Measurements from ENCODE around the gene FOXP1. TPM values are rescaled to one million over a fixed set of nuclear protein-coding genes. Genes with fewer than 3 reads are reported as not detected.

FOXP1 gene
- polyA plus RNA-seq, 1 donor from 2014 or later: 5.6 TPM

DNA sequence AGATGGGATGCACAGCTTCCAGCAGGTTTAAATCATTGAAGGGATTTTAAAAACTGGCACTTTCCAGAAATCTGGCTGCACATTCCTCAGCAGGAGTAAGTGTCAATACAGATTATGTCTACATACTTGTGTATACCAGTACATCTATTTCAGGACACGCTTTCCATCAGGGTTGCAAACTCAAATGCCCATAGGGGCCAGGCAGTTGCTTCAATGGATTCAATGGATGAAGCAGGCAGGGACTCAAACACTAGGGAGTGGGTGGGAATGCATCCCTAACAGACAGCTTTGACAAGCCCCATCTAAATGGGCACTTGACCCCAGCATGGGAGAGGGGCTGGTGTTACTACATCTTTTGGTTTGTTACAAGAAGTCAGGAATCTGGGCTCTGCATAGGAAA is 136.8 kb downstream of the FOXP1 start:
- H3K4me3 ChIP-seq (ENCODE audit: low read length): no peak overlapping the region

GRCh38 chr3:71446260-71446659 is 137.3 kb downstream of the FOXP1 start:
- no peak overlapping the region for H3K4me2 ChIP-seq (ENCODE audit: low read length)
- no peaks in the 10 kb centered on the region for H3K79me2 ChIP-seq (replicated peaks; ENCODE audit: insufficient read depth, low read length)
- no peaks in the 10 kb centered on the region for H4K20me1 ChIP-seq (ENCODE audit: insufficient read depth)
- H3K9me2 ChIP-seq (ENCODE audit: insufficient read depth, low read length): no peaks in the 10 kb centered on the region
- H3K4me3 ChIP-seq (ENCODE audit: low read length): no peak overlapping the region
- TF ChIP-seq TAF1 (IDR thresholded peaks at IDR 0.05; ENCODE audit: low read depth) (no peak), RAD21 (conservative IDR thresholded peaks at IDR 0.05) (no peak), EP300 (conservative IDR thresholded peaks at IDR 0.05; ENCODE audit: poor library complexity, severe bottlenecking) (no peak), MXI1 (conservative IDR thresholded peaks at IDR 0.05; ENCODE audit: poor library complexity, severe bottlenecking) (no peak)
- TF ChIP-seq, protein P1, sequence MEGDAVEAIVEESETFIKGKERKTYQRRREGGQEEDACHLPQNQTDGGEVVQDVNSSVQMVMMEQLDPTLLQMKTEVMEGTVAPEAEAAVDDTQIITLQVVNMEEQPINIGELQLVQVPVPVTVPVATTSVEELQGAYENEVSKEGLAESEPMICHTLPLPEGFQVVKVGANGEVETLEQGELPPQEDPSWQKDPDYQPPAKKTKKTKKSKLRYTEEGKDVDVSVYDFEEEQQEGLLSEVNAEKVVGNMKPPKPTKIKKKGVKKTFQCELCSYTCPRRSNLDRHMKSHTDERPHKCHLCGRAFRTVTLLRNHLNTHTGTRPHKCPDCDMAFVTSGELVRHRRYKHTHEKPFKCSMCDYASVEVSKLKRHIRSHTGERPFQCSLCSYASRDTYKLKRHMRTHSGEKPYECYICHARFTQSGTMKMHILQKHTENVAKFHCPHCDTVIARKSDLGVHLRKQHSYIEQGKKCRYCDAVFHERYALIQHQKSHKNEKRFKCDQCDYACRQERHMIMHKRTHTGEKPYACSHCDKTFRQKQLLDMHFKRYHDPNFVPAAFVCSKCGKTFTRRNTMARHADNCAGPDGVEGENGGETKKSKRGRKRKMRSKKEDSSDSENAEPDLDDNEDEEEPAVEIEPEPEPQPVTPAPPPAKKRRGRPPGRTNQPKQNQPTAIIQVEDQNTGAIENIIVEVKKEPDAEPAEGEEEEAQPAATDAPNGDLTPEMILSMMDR (IDR thresholded peaks at IDR 0.05; ENCODE audit: poor library complexity, severe bottlenecking): no peak
- H3K9me3 ChIP-seq (ENCODE audit: low read length): no peaks in the 10 kb centered on the region
- H3K27me3 ChIP-seq (ENCODE audit: insufficient read depth, low read depth, low read length): no peaks in the 10 kb centered on the region
- H2AFZ ChIP-seq (ENCODE audit: low read depth, low read length): no peak overlapping the region
- no peaks in the 10 kb centered on the region for H3F3A ChIP-seq (ENCODE audit: insufficient read depth, low read length, poor library complexity, severe bottlenecking)
- no peak overlapping the region for H3K27ac ChIP-seq (ENCODE audit: low read length)
- H3K36me3 ChIP-seq (ENCODE audit: insufficient read depth, low read length): no peaks in the 10 kb centered on the region
- no peak overlapping the region for H3K9ac ChIP-seq (ENCODE audit: low read length)

More for the DNA sequence above, 136.8 kb downstream of the FOXP1 start:
- Histone ChIP-seq H4K20me1 (ENCODE audit: insufficient read depth) (no peaks in the 10 kb centered on the region), H3K27ac (ENCODE audit: low read length) (no peak overlapping the region), H3K9me3 (ENCODE audit: low read length) (no peaks in the 10 kb centered on the region), H3K36me3 (ENCODE audit: insufficient read depth, low read length) (no peaks in the 10 kb centered on the region), H3F3A (ENCODE audit: insufficient read depth, low read length, poor library complexity, severe bottlenecking) (no peaks in the 10 kb centered on the region), H2AFZ (ENCODE audit: low read depth, low read length) (no peak overlapping the region), H3K9ac (ENCODE audit: low read length) (no peak overlapping the region), H3K9me2 (ENCODE audit: insufficient read depth, low read length) (no peaks in the 10 kb centered on the region), H3K27me3 (ENCODE audit: insufficient read depth, low read depth, low read length) (no peaks in the 10 kb centered on the region), H3K4me2 (ENCODE audit: low read length) (no peak overlapping the region), H3K79me2 (replicated peaks; ENCODE audit: insufficient read depth, low read length) (no peaks in the 10 kb centered on the region)
- TF ChIP-seq RAD21 (conservative IDR thresholded peaks at IDR 0.05): no peak
- no peak for TF ChIP-seq POLR2AphosphoS5 (IDR thresholded peaks at IDR 0.05)
- TF ChIP-seq EP300 (conservative IDR thresholded peaks at IDR 0.05; ENCODE audit: poor library complexity, severe bottlenecking): no peak
- TF ChIP-seq MXI1 (conservative IDR thresholded peaks at IDR 0.05; ENCODE audit: poor library complexity, severe bottlenecking): no peak
- TF ChIP-seq EZH2 (IDR thresholded peaks at IDR 0.05; ENCODE audit: borderline replicate concordance, insufficient read depth, low read length, poor library complexity, severe bottlenecking): no peak
- TF ChIP-seq REST (IDR thresholded peaks at IDR 0.05; ENCODE audit: borderline replicate concordance): no peak
- TF ChIP-seq, protein P1 (IDR thresholded peaks at IDR 0.05; ENCODE audit: poor library complexity, severe bottlenecking): no peak
